GM12892 (cell line): ENCODE results near the gene FRAS1.

Experiments used
- POLR2A ChIP-seq: IDR thresholded peaks from 2 replicates; pipeline ENCODE4 v1.6.1; 2011; ENCODE audit warnings: low read depth, low read length, control low read depth
- POLR2AphosphoS5 ChIP-seq: IDR thresholded peaks from 2 replicates; pipeline ENCODE4 v1.6.1; 2011; ENCODE audit warnings: low read depth, low read length, control low read depth
- TAF1 ChIP-seq: IDR thresholded peaks from 2 replicates; pipeline ENCODE4 v1.6.1; 2011; ENCODE audit warnings: low read depth, mild to moderate bottlenecking, control low read depth, low read length, borderline replicate concordance

GRCh38 chr4:78377555-78377954, 320.4 kb downstream of the FRAS1 start:
- TF ChIP-seq POLR2AphosphoS5 (no peak), TAF1 (no peak), POLR2A (no peak)
